Cardiac muscle cell (in vitro differentiated cells and primary cell): Measurements from ENCODE around the gene HPDL. TPM values are rescaled to one million over a fixed set of nuclear protein-coding genes. Genes with fewer than 3 reads are reported as not detected.

ENCODE experiments used
- DNase-seq, 2 donors: peaks; one replicate each; pipeline versions ENCODE4 v3.0.0 to v3.0.0-alpha.2; 2010 to 2017; ENCODE audit warnings: low read depth in 1 of 2, low spot score in 1 of 2
- H3K27ac ChIP-seq: fragments of 200-600 bp; sonication (generic); 2 replicates; pipeline ENCODE4 v1.5.1; 2016
- H3K27me3 ChIP-seq: fragments of 200-600 bp; sonication (generic); 2 replicates; pipeline ENCODE4 v1.6.0; 2016; ENCODE audit warnings: control low read depth
- H3K36me3 ChIP-seq: fragments of 200-600 bp; sonication (generic); 2 replicates; pipeline ENCODE4 v1.5.1; 2016; ENCODE audit warnings: control low read depth
- H3K4me1 ChIP-seq: fragments of 200-600 bp; sonication (generic); 2 replicates; pipeline ENCODE4 v1.8.1; 2017; ENCODE audit warnings: low read depth, mild to moderate bottlenecking, mixed run types
- H3K4me3 ChIP-seq: fragments of 200-600 bp; sonication (generic); 2 replicates; pipeline ENCODE4 v1.5.1; 2016; ENCODE audit warnings: mild to moderate bottlenecking
- H3K9me3 ChIP-seq: fragments of 200-600 bp; sonication (generic); 2 replicates; pipeline ENCODE4 v1.5.1; 2017; ENCODE audit warnings: low read depth, mild to moderate bottlenecking, control low read depth
- CTCF ChIP-seq: IDR thresholded peaks from 2 replicates; pipeline ENCODE4 v1.5.1; 2012; ENCODE audit warnings: low read depth, mild to moderate bottlenecking, low read length
- polyA plus RNA-seq: library from polyadenylated mRNA; unstranded; fragments of >200 nt; fragmentation: Nextera tagmentation; extraction: Ambion mirVana; gene quantifications from 2 replicates; pipeline ENCODE4 v1.2.1, GENCODE V29; 2016
- total RNA-seq: library from RNA; depleted of rRNA; stranded (reverse); fragments of >200 nt; gene quantifications from 2 replicates; pipeline ENCODE4 v1.2.3, GENCODE V29; 2016

Gene HPDL
- total and polyA plus RNA-seq, 2 experiments from 2014 or later: 1.3 to 3.3 TPM

DNA sequence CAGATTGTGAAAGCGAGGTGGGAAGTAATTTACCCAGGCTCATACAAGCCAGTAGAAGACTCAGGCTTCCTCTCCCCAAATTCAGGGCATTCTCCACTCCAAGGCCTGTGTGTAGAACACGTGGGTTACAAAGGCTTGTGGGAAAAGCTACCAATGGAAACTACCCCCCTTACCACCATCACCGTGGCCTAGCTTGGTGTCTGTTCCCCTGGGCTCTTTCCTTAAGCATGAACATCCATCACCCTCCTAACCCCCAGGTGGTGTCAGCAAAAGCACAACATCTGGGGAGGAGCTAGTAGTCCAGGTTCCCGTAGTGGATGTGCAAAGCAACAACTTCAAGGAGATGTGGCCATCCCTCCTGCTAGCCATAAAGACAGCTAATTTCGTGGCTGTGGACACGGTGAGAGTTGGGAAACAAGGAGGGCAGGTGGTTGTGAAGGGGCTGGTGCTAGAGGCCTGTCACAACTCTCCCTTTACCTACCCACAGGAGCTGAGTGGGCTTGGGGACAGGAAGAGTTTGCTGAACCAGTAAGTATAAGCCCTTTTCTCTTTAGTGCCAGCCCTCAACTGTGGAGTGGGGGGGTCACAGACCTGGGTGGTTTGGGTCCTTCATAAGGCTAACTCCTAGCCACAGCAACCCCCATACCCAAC lies 14.2 kb downstream of the HPDL start:
- peak overlapping the region; percentile 93 for H3K27ac ChIP-seq
- DNase-seq: peak in 1 of 2 donors; percentile 17

DNA sequence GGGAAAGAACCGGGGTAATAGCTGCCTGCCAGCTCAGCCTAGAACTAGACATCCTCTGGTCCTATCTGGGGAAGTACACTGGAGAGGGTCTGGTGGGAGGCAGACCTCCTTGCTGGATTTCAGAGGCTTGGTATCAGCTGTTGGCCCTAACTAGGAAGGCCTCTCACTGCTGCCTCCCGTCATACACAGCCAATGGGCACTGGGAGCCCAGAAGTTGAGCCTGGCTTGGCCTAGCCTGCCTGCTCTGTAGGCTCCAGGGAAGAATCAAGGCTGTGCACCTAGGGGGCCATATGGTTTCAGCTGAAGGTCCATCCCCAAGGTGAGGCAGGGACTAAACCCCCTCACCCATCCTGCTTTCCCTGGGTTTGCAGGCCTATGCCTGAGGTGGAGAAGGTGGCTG lies 17.8 kb downstream of the HPDL start:
- DNase-seq: no peak
- H3K4me3 ChIP-seq: no peak overlapping the region
- TF ChIP-seq CTCF: no peak
- no peaks in the 10 kb centered on the region for H3K27me3 ChIP-seq
- H3K4me1 ChIP-seq: peaks cover 19% of the 10 kb centered on the region
- no peaks in the 10 kb centered on the region for H3K9me3 ChIP-seq
- H3K36me3 ChIP-seq: peaks cover 14% of the 10 kb centered on the region
- no peak overlapping the region for H3K27ac ChIP-seq

More for the DNA sequence above, 14.2 kb downstream of the HPDL start:
- H3K27me3 ChIP-seq: no peaks in the 10 kb centered on the region
- no peak for TF ChIP-seq CTCF
- H3K4me1 ChIP-seq: peaks cover 5% of the 10 kb centered on the region
- peaks cover 14% of the 10 kb centered on the region for H3K36me3 ChIP-seq
- H3K9me3 ChIP-seq: no peaks in the 10 kb centered on the region
- peak overlapping the region; percentile 69 for H3K4me3 ChIP-seq

- Histone ChIP-seq H3K4me1 (peaks cover 20% of the 10 kb centered on the region), H3K27ac (no peak overlapping the region), H3K36me3 (peaks cover 14% of the 10 kb centered on the region), H3K4me3 (no peak overlapping the region), H3K9me3 (no peaks in the 10 kb centered on the region), H3K27me3 (no peaks in the 10 kb centered on the region)
- no peak for TF ChIP-seq CTCF
- DNase-seq: no peak
These were observed 18.3 kb downstream of the HPDL start for GRCh38 chr1:45345014-45345413.

DNA sequence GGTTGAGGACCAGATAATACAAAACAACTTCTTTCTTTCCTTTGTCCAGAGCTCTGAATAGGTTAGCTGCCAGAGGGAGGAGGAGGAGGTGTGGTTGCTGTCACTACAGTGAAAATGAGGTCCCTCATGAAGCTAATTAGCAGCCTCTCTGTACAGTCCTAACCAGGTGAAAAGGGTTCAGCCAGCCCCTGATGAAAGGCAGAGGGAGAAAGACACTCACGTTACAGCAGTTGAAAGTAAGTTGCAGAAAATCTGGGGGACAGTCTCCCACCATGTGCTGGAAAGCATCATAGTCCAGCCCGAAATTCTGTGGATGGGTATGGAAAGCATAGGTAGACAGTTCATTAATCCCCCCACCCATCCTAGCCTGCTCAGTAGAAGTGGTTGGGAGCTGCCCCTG lies 19.8 kb downstream of the HPDL start:
- H3K27ac ChIP-seq: no peak overlapping the region
- H3K27me3 ChIP-seq: no peaks in the 10 kb centered on the region
- no peak for TF ChIP-seq CTCF
- no peak for DNase-seq
- no peaks in the 10 kb centered on the region for H3K9me3 ChIP-seq
- no peak overlapping the region for H3K4me3 ChIP-seq
- peaks cover 14% of the 10 kb centered on the region for H3K36me3 ChIP-seq
- peaks cover 16% of the 10 kb centered on the region for H3K4me1 ChIP-seq

DNA sequence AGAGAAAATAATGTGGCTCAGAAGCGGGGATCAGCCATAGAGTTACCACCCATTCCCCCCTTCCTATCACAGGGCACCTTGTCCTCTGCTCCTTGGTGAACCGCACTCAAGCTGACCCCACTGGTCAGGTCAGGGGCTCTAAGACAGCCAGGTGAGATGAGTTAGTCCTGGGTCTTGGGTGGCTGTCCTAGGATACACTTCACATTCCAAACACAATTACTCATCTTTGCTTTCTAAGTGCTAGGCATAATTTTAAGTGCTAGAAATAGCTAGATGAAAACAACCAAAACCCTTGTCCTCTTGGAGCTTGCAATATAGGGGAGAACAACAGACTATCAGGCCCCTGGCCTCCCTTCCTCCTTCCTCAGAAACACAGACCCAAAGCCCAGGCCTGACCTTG lies 21.3 kb downstream of the HPDL start:
- Histone ChIP-seq H3K4me1 (peaks cover 16% of the 10 kb centered on the region), H3K27me3 (no peaks in the 10 kb centered on the region), H3K9me3 (no peaks in the 10 kb centered on the region), H3K4me3 (no peak overlapping the region), H3K36me3 (peaks cover 2% of the 10 kb centered on the region), H3K27ac (peak overlapping the region; percentile 54)
- DNase-seq: no peak
- no peak for TF ChIP-seq CTCF

DNA sequence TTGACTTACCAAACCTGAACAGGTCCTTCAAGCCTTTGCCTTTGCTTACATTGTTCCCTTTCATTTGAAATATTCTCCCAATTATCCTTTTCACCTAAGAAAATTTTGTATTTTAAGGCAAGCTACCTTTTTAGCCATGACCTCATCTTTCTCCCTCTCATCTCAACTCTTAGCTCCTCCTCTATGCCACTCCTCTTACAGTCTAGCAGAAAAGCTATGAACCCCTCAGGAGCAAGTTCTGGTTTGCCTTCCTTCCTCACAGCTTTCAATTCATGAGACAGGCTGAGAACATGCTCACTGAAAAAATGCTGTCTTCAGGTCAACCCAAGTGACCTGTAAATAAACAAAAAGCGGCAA lies 21.9 kb downstream of the HPDL start:
- H3K27ac ChIP-seq: peak overlapping the region; percentile 54
- DNase-seq: no peak
- peaks cover 16% of the 10 kb centered on the region for H3K4me1 ChIP-seq

More for the DNA sequence above, 21.9 kb downstream of the HPDL start:
- H3K4me3 ChIP-seq: no peak overlapping the region
- H3K27me3 ChIP-seq: no peaks in the 10 kb centered on the region
- no peaks in the 10 kb centered on the region for H3K36me3 ChIP-seq
- no peak for TF ChIP-seq CTCF
- no peaks in the 10 kb centered on the region for H3K9me3 ChIP-seq
